ENCODE data around the gene GCSH. TPM values are rescaled to one million over a fixed set of nuclear protein-coding genes. Genes with fewer than 3 reads are reported as not detected.
A peak's percentile ranks its signal among the peaks of the same experiment; 100 is the strongest.

The GCSH gene
- total RNA-seq, 2 experiments from 2014 or later, result 3.5 to 6.6 TPM

DNA sequence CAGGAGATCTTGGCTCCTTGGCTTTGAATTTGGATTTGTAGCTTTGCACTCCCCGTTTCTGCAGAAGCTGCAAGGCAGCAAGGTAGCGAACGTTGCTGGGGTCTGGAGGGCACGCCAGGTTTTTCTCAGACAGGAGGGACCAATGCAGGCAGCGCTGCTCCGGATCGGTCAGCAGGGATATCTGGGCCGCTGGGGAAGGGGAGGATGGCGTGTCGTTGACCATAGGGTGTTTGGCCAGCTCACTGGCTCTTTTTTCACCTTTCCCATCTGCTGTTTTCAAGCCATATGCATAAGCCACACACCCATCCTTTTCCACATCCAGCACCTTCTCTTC, 34.9 kb downstream of the GCSH start:
- no peak overlapping the region for H3K4me3 Mint-ChIP-seq
- DNase-seq, result no peak
- no peak overlapping the region for H3K27ac Mint-ChIP-seq
- H3K4me1 Mint-ChIP-seq, result no peaks in the 10 kb centered on the region
- ChIA-PET CTCF (no interaction called here), POLR2A (no interaction called here)
- H3K36me3 Mint-ChIP-seq (ENCODE audit: low read depth), result no peaks in the 10 kb centered on the region
- no peaks in the 10 kb centered on the region for H3K27me3 Mint-ChIP-seq
- no peaks in the 10 kb centered on the region for H3K9me3 Mint-ChIP-seq

DNA sequence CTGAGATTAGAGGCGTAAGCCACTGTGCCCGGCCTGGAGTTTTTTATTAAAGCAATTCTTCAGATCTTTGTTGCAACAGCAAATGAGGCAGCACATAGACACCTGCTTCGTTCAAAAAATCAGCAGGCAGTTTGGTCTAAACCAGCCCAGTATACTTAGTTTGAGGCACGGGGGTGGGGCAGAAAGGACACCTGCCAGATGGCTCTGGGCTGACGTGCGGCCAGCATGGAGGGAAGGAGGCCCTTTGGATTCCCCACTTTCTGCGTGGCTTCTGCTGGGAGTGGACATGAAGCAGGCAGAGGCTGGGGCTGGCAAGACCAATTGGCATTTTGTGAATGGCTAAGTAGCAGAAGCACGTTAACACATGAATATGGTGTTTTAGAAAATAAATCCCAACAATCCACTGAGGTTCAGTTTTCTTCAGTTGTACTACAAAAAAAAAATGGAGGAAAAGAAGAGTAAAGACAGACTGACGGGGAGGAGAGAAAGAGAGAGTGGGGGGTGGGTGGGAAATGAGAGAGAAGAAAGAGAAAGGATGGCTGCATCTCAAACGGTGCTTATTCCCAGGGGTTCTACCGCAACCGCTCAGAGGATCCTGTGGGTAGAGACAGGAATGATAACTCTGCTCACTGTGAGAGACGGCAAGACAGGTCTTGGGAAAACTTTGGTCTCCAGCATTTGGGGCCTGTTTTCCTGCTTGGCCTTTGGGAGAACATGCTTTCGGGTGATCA, 35.5 kb downstream of the GCSH start:
- ChIA-PET CTCF (no interaction called here), POLR2A (no interaction called here)
- no peak for DNase-seq
- no peak overlapping the region for H3K27ac Mint-ChIP-seq
- no peaks in the 10 kb centered on the region for H3K36me3 Mint-ChIP-seq (ENCODE audit: low read depth)
- H3K4me3 Mint-ChIP-seq, result no peak overlapping the region
- no peaks in the 10 kb centered on the region for H3K27me3 Mint-ChIP-seq
- H3K4me1 Mint-ChIP-seq, result no peaks in the 10 kb centered on the region
- no peaks in the 10 kb centered on the region for H3K9me3 Mint-ChIP-seq

DNA sequence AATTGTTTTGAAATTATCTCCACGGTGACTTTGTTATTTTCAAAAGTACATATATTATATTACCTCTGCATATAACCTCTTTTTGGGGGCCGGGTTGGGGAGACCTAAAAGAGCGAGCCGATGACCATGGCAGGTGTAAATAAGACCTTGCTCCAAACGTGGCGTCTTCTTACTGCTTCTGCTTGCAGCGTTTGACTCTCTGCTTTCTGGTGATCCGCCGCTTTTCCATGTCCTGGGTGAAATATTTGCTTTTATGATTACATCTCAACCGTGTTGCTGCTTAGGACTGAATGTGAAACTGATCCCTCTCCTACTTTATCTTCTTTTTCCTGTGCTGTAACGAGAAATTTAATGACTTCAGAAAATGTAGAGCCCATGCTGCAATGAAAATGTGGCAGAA, 42.4 kb downstream of the GCSH start:
- Mint-ChIP-seq H3K27me3 (peaks cover 2% of the 10 kb centered on the region), H3K4me1 (no peaks in the 10 kb centered on the region), H3K4me3 (no peak overlapping the region), H3K27ac (no peak overlapping the region), H3K36me3 (ENCODE audit: low read depth) (peaks cover 8% of the 10 kb centered on the region), H3K9me3 (peaks cover 12% of the 10 kb centered on the region)
- DNase-seq, result no peak
- ChIA-PET CTCF (no interaction called here), POLR2A (no interaction called here)

DNA sequence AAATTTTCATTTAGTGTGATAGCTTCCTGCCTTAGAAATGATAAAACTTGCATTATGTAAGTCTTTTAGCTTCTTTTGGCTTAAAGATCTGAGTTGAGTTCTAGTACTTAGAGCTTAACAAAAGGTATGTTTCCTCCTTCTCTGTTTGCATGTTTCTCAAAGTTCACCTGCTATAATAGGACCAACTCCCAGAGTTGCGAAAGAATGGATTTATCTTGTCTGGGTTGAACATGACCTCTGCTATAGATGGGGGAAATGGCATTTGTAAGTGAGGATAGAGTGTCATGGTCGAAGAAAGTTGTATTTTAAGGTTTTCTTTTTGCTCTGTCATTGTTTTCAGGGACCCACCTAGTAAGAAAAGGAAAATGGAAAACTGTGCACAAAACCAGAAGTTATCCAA, 53.4 kb downstream of the GCSH start:
- Mint-ChIP-seq H3K27me3 (no peaks in the 10 kb centered on the region), H3K4me1 (peaks cover 7% of the 10 kb centered on the region), H3K9me3 (peaks cover 2% of the 10 kb centered on the region), H3K36me3 (ENCODE audit: low read depth) (peaks cover 64% of the 10 kb centered on the region), H3K4me3 (no peak overlapping the region), H3K27ac (no peak overlapping the region)
- POLR2A ChIA-PET, result no interaction called here
- DNase-seq, result no peak
- CTCF ChIA-PET, result no interaction called here

DNA sequence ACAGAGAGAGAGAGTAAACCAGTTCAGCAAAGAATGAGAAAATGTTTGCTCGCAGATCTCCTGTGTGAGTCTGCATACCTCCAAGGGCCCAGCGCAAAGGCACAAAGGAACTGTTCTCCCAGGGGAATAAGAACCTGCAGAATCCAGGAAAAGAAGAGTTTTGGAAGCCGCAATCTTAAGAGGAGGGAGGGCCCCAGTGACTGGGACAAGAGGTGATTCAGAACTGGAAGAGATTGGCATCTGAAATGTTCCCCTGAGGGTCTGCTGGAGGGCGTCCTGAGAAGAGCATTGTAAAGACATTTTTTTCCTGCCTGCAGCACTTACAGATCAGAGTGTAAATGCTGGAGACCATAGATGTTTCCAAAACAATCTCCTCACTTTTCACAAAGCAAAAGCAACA, 54.5 kb downstream of the GCSH start:
- Mint-ChIP-seq H3K9me3 (no peaks in the 10 kb centered on the region), H3K27ac (no peak overlapping the region)

DNA sequence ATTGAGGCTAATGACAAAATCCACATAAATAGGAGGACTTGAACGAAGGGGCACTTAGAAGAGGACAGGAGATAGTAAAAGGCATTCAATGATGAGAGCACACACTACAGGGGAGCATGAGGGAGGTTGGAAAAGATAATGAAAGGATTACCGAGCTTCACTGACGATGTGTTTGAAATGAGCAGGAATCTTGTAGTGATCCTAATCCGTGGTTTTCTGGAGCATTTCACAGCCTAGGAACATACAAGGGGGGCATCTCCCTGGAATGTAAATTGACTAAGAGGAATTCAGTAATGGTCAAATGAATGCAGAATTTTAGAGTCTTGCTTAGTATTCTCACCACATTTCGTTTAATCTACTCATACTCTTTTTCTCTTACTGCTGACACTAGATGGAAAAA, 55.4 kb downstream of the GCSH start:
- H3K9me3 Mint-ChIP-seq, result no peaks in the 10 kb centered on the region

More for the DNA sequence above, 54.5 kb downstream of the GCSH start:
- H3K4me1 Mint-ChIP-seq, result peaks cover 19% of the 10 kb centered on the region
- no peaks in the 10 kb centered on the region for H3K27me3 Mint-ChIP-seq
- H3K36me3 Mint-ChIP-seq (ENCODE audit: low read depth), result peaks cover 65% of the 10 kb centered on the region
- POLR2A ChIA-PET, result no interaction called here
- DNase-seq, result no peak
- CTCF ChIA-PET, result no interaction called here
- H3K4me3 Mint-ChIP-seq, result no peak overlapping the region

DNA sequence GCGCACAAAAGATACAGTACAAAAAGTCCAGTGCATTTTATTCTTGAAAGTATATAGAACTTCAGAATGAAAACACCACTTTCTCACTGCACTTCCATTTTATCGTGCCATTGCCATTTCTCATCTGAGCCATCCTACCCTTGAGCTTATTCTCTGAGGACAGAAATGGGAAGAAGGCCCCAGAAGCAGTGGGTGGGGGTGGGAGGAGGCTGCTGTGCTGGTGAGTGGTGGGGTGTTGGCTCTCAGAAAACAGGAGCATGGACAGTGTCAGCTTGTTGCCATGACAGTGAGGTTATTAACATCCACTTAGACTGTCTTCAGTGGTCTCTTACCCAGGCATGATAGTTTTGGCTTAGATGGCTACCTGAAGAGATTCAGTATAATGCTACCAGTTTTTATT, 56.1 kb downstream of the GCSH start:
- Mint-ChIP-seq H3K9me3 (no peaks in the 10 kb centered on the region), H3K4me3 (no peak overlapping the region), H3K27me3 (no peaks in the 10 kb centered on the region), H3K27ac (no peak overlapping the region), H3K4me1 (peaks cover 25% of the 10 kb centered on the region), H3K36me3 (ENCODE audit: low read depth) (peaks cover 59% of the 10 kb centered on the region)
- CTCF ChIA-PET, result interaction anchor here (0.9 kb wide), 1 partner anchor 9 kb away, joined by 4 read pairs; no protein-coding TSS in a partner anchor
- DNase-seq, result no peak
- POLR2A ChIA-PET, result no interaction called here

More for the DNA sequence above, 55.4 kb downstream of the GCSH start:
- DNase-seq, result no peak
- peaks cover 63% of the 10 kb centered on the region for H3K36me3 Mint-ChIP-seq (ENCODE audit: low read depth)
- CTCF ChIA-PET, result no interaction called here
- POLR2A ChIA-PET, result no interaction called here
- no peak overlapping the region for H3K27ac Mint-ChIP-seq
- H3K27me3 Mint-ChIP-seq, result no peaks in the 10 kb centered on the region
- H3K4me1 Mint-ChIP-seq, result peaks cover 21% of the 10 kb centered on the region
- H3K4me3 Mint-ChIP-seq, result no peak overlapping the region

DNA sequence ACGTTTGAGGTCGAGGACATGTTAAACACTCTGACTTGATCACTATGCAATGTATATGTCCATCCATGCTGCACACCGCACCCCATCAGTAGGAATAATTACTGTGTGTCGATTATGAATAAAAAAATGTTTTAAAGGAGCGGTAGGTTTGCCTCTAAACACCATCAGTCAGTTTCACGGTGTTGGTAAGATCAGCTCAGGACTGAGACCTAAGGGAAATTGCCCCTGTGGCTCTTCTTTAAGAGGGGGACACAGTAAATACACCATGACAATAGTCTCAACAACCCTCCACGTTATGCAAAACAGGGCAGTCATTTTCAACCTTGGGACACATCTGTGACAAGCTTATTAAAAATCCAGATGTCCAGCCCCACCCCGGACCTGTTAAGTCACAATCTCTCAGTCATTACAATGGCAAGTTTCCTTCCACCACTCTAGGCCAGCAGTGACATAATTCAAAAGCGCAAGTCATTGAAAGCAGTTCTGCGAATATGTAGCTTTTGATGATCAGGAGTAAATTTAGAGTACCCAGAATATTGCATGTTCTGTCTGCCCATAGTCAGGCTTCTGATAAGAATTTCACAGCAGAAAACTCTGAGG, 59.3 kb downstream of the GCSH start:
- ChIA-PET CTCF (interaction anchor here (1.1 to 4.7 kb wide), 11 partner anchors 9 to 510 kb away, joined by 3 to 75 read pairs (median 4); partner anchors contain the start of genes C16orf46, CENPN and CMC2), POLR2A (interaction anchor here (0.9 to 8.8 kb wide), 6 partner anchors 13 to 434 kb away, joined by 3 to 70 read pairs (median 8); partner anchors contain the start of genes C16orf46, CENPN and CMC2)
- peak overlapping the region; percentile 63 for H3K27ac Mint-ChIP-seq
- H3K9me3 Mint-ChIP-seq, result no peaks in the 10 kb centered on the region
- H3K27me3 Mint-ChIP-seq, result no peaks in the 10 kb centered on the region
- peaks cover 44% of the 10 kb centered on the region for H3K36me3 Mint-ChIP-seq (ENCODE audit: low read depth)
- DNase-seq, result no peak
- peaks cover 26% of the 10 kb centered on the region for H3K4me1 Mint-ChIP-seq
- peak overlapping the region; percentile 79 for H3K4me3 Mint-ChIP-seq

DNA sequence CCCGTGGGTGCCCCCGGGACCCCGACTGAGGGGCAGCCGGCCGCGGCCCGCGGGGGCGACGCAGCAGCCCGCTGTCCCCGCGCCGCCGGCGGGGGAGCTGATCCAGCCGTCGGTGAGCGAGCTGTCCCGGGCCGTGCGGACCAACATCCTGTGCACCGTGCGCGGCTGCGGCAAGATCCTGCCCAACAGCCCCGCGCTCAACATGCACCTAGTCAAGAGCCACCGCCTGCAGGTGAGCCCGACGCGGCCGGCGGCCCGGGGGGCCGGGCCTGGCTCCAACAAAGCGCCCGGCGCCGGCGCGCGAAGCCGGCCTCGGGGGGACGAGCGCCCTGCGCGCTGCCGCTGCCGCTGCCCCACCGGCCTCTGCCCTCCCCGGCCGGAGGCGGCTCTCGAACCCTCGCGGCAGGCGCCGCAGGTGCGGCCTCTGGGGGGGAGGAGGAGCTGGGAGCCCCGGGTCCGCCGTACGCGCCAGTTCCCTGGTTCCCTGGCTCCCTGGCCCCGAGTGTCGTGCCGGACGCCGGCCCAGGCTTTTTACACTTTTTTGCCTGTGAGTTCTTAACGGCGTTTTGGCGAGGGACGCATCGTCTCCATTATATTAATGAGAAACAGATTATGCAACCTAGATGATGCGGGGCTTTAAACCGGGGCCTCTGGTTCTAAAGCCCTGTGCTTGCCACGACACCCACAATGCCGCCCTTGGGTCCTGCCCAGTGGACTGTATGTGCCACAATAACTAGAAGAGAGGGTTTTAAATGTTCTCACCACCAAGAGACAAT, 60.0 kb downstream of the GCSH start:
- Mint-ChIP-seq H3K27ac (peak overlapping the region; percentile 63), H3K4me1 (peaks cover 26% of the 10 kb centered on the region), H3K4me3 (peak overlapping the region; percentile 79), H3K36me3 (ENCODE audit: low read depth) (peaks cover 45% of the 10 kb centered on the region), H3K27me3 (no peaks in the 10 kb centered on the region), H3K9me3 (no peaks in the 10 kb centered on the region)
- ChIA-PET POLR2A (interaction anchor here (0.9 to 8.8 kb wide), 11 partner anchors 13 to 434 kb away, joined by 3 to 70 read pairs (median 3); partner anchors contain the start of genes C16orf46, CENPN, CMC2 and GAN), CTCF (interaction anchor here (0.6 to 4.7 kb wide), 38 partner anchors 9 to 1619 kb away, joined by 3 to 75 read pairs (median 4); partner anchors contain the start of genes C16orf46, CENPN, CMC2 and GAN)
- DNase-seq, result peak; percentile 53

DNA sequence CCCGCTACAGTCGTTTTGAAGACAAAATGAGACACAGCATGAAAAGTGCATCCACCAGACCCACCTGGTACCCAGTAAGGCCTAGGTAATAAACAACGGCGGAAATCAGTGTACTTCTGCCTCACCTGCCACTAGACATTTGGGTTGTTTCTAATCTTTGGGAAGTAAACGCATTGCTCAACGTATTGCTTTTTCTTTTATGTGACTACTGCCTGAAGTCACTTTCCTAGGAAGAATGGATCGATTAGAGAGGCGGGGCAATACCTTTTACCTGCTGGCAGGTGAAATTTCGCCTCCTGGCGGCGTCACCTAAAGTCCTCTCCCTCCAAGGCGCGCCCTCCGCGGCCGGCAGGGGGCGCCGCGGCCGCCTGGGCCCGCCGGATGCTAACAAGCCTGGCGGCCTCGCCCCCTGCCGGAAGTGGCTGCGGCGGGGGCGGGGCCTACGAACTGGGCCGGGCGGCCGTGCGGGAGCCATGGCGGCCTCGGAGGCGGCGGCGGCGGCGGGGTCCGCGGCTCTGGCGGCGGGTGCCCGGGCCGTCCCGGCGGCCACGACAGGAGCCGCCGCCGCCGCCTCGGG, 60.7 kb downstream of the GCSH start, which contains the start of gene ATMIN:
Gene ATMIN (plus strand): TSS at position 445 of the 577 bp plus-strand sequence. CDS start 29 bp downstream, at position 474.
- CTCF ChIA-PET, result interaction anchor here (0.6 to 4.7 kb wide), 38 partner anchors 9 to 1619 kb away, joined by 3 to 75 read pairs (median 4); partner anchors contain the start of genes C16orf46, CENPN, CMC2 and GAN
- peak within 1 kb of the TSS; percentile 63 for H3K27ac Mint-ChIP-seq
- no peaks in the 10 kb centered on the region for H3K27me3 Mint-ChIP-seq
- H3K4me1 Mint-ChIP-seq, result peaks cover 26% of the 10 kb centered on the region
- POLR2A ChIA-PET, result interaction anchor here (1.0 to 8.8 kb wide), 11 partner anchors 14 to 435 kb away, joined by 3 to 70 read pairs (median 3); partner anchors contain the start of genes C16orf46, CENPN, CMC2 and GAN
- peak within 1 kb of the TSS; percentile 79 for H3K4me3 Mint-ChIP-seq
- H3K9me3 Mint-ChIP-seq, result no peaks in the 10 kb centered on the region
- peak; percentile 88 for DNase-seq
- peaks cover 40% of the 10 kb centered on the region for H3K36me3 Mint-ChIP-seq (ENCODE audit: low read depth)
